Naive B cell (primary cell): Measurements from ENCODE around the gene DEPDC5. TPM values are rescaled to one million over a fixed set of nuclear protein-coding genes. Genes with fewer than 3 reads are reported as not detected.

Source experiments
- ATAC-seq, 2 donors: fragments of 150-1000 bp; cut with Tn5 transposase; 2 replicates each; pipeline ENCODE4 v1.10.0; 2021; ENCODE audit warnings: low read depth in 2 of 2, mild to moderate bottlenecking in 2 of 2, moderate library complexity in 2 of 2
- DNase-seq: peaks from one replicate; pipeline ENCODE4 v3.0.0; 2022
- H3K27ac Mint-ChIP-seq, 6 donors: one replicate each; pipeline ENCODE4 v1.8.0; 2020 to 2022; ENCODE audit warnings: mild to moderate bottlenecking in 6 of 6, mixed read lengths in 6 of 6, moderate library complexity in 5 of 6, inconsistent platforms in 2 of 6
- H3K27me3 Mint-ChIP-seq, 3 donors: one replicate each; pipeline ENCODE4 v1.8.0; 2021 to 2022; ENCODE audit warnings: mixed read lengths in 3 of 3, mild to moderate bottlenecking in 1 of 3
- H3K36me3 Mint-ChIP-seq, 2 donors: one replicate each; pipeline ENCODE4 v1.8.0; 2020 to 2022; ENCODE audit warnings: mixed read lengths in 2 of 2, inconsistent platforms in 1 of 2, mild to moderate bottlenecking in 1 of 2
- H3K4me1 Mint-ChIP-seq, 3 donors: one replicate each; pipeline ENCODE4 v1.8.0; 2020 to 2022; ENCODE audit warnings: mixed read lengths in 3 of 3, inconsistent platforms in 1 of 3, mild to moderate bottlenecking in 1 of 3, moderate library complexity in 1 of 3
- H3K4me3 Mint-ChIP-seq, 8 donors: one replicate each; pipeline ENCODE4 v1.8.0; 2020 to 2022; ENCODE audit warnings: mild to moderate bottlenecking in 8 of 8, mixed read lengths in 8 of 8, moderate library complexity in 8 of 8, inconsistent platforms in 2 of 8
- H3K9me3 Mint-ChIP-seq, 7 donors: one replicate each; pipeline ENCODE4 v1.8.0; 2020 to 2022; ENCODE audit warnings: mixed read lengths in 7 of 7, mild to moderate bottlenecking in 5 of 7, inconsistent platforms in 2 of 7, moderate library complexity in 1 of 7
- polyA plus RNA-seq, 6 donors: library from polyadenylated mRNA; unstranded; fragments of 300-500 nt; fragmentation: Illumina TruSeq; gene quantifications; one replicate each; pipeline ENCODE4 v1.2.3, GENCODE V29; 2021; ENCODE audit warnings: low read depth in 6 of 6

The DEPDC5 gene
- polyA plus RNA-seq, 6 donors from 2014 or later = 5.0 to 29.8 (median 10.0) TPM

DNA sequence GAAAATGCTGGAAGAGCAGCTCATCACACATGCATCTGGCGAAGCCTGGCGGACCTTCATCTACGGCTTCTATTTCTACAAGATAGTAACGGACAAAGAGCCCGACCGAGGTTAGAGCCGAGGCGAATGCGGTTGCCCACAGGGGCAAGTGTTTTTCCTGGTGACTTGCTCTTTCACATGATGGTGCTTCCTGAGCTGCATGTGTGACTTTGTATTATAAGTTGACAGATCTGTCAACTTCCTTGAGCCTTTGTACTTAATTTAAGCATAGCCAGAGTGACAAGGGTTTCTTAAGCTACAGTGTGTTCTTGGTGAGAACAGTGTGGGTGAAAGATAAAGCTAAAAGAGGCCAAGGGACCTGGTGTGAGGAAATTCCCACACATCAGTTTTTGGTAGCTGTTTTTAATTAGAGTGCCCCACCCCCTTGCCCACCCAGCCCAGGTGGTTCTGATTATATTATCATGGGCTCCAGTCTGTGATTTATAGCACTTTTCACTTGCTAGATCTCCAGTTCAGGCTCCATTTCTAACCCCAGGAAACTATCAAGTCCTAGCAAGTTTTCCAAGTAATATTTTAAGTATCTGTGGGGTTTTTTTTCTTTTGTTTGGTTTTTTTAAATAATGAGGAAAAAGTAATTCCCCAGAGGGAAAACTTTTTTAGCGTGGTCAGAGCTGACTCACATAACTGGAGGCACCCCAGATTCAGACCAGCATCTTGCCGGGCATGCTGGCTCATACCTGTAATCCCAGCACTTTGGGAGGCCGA is 122.5 kb downstream of the DEPDC5 start:
- Mint-ChIP-seq H3K27ac (peak overlapping the region in 1 of 6 donors; percentile 74), H3K36me3 (peaks cover 20 to 24% of the 10 kb centered on the region in 2 donors), H3K4me3 (no peak overlapping the region), H3K9me3 (no peaks in the 10 kb centered on the region), H3K27me3 (no peaks in the 10 kb centered on the region), H3K4me1 (peaks cover 2 to 3% (median 2%) of the 10 kb centered on the region in 3 donors)
- DNase-seq = no peak
- no peak for ATAC-seq

DNA sequence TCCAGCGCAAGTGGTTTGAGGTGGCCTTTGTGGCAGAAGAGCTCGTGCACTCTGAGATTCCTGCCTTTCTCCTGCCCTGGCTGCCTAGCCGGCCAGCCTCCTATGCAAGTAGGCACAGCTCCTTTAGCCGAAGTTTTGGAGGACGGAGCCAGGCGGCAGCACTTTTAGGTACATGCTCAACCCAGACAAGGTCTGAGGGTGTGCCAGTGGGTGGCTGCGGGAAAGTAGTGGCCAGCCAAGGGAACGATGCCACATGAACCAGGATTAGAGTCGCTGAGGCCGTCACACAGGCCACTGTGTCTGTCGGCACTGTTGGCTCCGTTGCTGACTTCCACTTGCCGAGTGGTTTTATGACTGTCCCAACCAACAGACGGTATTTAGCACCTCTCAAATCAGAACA is 125.8 kb downstream of the DEPDC5 start:
- Mint-ChIP-seq H3K27ac (no peak overlapping the region), H3K36me3 (peaks cover 16 to 17% of the 10 kb centered on the region in 2 donors), H3K4me1 (no peaks in the 10 kb centered on the region), H3K4me3 (peak overlapping the region in 1 of 8 donors; percentile 42), H3K27me3 (no peaks in the 10 kb centered on the region), H3K9me3 (no peaks in the 10 kb centered on the region)
- DNase-seq = no peak
- no peak for ATAC-seq

DNA sequence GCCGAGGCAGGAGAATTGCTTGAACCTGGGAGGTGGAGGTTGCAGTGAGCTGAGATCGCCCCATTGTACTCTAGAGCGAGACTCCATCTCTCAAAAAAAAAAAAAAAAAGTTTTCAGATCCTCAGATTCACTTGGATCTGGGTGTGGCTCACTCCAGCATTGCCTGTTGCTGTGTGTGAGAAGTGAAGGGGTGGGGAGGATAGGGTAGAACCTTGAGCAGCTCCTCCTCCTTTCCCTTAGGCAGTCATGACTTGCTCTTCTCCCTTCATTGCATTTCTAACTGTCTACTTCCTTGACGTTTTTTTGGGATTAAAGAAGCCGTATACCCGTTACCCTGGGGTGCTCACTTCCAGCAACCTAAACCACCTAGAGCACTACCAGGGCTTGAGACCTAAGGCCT is 127.4 kb downstream of the DEPDC5 start:
- no peak overlapping the region for H3K4me3 Mint-ChIP-seq
- peaks cover 19 to 21% of the 10 kb centered on the region in 2 donors for H3K36me3 Mint-ChIP-seq
- no peak overlapping the region for H3K27ac Mint-ChIP-seq
- H3K4me1 Mint-ChIP-seq = no peaks in the 10 kb centered on the region
- DNase-seq (no peak), ATAC-seq (no peak)
- H3K9me3 Mint-ChIP-seq = no peaks in the 10 kb centered on the region
- H3K27me3 Mint-ChIP-seq = no peaks in the 10 kb centered on the region

DNA sequence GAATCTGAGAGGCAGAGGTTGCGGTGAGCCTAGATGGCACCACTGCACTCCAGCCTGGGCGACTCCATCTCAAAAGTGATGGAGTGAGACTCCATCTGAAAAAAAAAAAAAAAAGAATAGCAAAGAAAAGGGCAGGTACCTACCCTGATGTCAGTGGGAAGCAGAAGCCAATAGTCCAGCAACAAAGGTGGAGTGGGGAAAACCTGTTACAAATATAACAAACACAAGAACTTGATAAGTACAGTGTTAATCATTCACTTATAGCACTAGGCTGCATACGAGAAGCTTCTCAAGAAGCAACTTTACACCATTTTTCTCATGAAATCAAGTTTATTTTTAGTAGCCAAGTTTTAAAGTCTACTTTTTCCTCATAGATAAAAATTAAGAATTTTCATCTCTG is 128.0 kb downstream of the DEPDC5 start:
- H3K4me1 Mint-ChIP-seq = no peaks in the 10 kb centered on the region
- no peaks in the 10 kb centered on the region for H3K27me3 Mint-ChIP-seq
- H3K4me3 Mint-ChIP-seq = no peak overlapping the region
- ATAC-seq = no peak
- peak overlapping the region in 1 of 6 donors; percentile 33 for H3K27ac Mint-ChIP-seq
- H3K9me3 Mint-ChIP-seq = no peaks in the 10 kb centered on the region
- no peak for DNase-seq
- peaks cover 19 to 21% of the 10 kb centered on the region in 2 donors for H3K36me3 Mint-ChIP-seq

DNA sequence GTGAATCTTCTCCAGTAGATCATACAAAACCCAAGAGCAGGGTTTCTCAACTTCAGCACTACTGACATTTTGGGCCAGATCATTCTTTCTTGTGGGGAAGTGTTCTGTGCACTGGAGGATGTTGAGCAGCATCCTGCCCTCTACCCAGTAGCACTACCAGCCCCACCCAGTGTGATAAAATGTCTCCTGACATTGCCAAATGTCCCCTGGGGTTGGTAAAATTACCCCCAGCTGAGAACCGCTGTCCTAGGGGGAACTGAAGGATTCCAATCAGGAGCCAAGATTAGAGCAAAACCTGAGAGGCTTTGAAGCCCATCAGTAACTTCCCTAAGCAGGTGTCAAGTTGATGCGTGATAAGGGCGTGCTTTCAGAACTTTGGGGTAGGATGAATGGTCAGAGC is 129.2 kb downstream of the DEPDC5 start:
- ATAC-seq (no peak), DNase-seq (no peak)
- no peak overlapping the region for H3K4me3 Mint-ChIP-seq
- H3K36me3 Mint-ChIP-seq = peaks cover 21 to 25% of the 10 kb centered on the region in 2 donors
- H3K4me1 Mint-ChIP-seq = no peaks in the 10 kb centered on the region
- H3K27ac Mint-ChIP-seq = peak overlapping the region in 1 of 6 donors; percentile 37
- H3K27me3 Mint-ChIP-seq = no peaks in the 10 kb centered on the region
- H3K9me3 Mint-ChIP-seq = no peaks in the 10 kb centered on the region

DNA sequence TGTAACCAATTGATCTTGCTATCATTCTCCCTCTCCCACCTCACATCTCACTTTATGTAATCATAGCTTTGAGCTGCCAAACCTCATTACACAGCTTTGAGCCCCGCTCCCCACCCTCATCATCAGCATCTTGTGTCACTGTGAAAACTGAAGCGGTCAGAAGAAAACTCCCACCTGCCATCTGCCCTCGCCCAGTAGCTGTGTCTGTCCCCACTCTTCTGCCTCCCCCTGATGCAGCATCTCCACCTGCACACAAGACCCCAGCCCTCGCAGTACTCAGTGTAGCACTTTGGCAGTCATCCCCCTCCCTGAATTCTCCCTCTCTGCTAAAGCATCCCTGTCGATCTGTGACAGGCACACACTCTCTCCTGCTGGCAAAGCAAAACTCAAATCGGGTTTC is 130.2 kb downstream of the DEPDC5 start:
- Mint-ChIP-seq H3K9me3 (no peaks in the 10 kb centered on the region), H3K4me1 (no peaks in the 10 kb centered on the region), H3K27ac (peak overlapping the region in 2 of 6 donors; percentile 21 to 71), H3K36me3 (peaks cover 24 to 27% of the 10 kb centered on the region in 2 donors), H3K27me3 (no peaks in the 10 kb centered on the region), H3K4me3 (no peak overlapping the region)
- ATAC-seq (no peak), DNase-seq (no peak)

DNA sequence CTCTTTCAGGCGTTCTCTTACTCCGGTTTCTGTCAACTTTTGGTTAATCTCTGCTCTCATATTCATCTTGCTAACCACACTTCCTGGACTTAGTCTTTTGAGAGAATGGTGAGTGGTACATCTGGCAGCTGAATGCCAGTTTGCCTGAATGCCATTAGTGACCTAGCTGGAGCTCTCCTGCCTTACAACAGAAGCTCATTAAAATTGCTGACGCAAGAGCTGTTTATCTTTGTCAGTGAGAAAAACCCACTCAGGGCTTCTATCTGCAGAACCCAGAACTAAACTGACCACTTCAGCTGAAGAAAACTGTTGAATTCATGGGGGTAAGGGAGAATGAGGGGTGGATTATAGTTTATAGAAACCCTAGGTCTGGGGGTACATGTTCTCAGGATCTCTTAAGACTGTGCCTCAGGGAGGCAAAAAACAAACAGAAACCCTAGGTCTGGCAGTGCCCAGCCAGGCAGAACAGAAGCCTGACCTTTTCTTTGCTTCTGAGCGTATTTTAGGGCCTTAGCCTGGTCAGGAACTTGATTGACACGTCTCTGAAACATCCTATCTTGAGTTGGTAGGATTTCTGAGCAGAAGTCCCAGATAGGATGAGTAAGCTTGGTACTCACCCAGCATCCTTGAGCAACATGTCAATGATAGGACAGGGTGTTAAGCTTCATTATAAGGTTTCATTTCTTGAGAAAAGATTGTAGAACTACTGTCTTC is 137.7 kb downstream of the DEPDC5 start:
- Mint-ChIP-seq H3K27me3 (no peaks in the 10 kb centered on the region), H3K4me1 (no peaks in the 10 kb centered on the region), H3K9me3 (no peaks in the 10 kb centered on the region), H3K4me3 (no peak overlapping the region), H3K27ac (peak overlapping the region in 1 of 6 donors; percentile 67), H3K36me3 (peaks cover 18 to 29% of the 10 kb centered on the region in 2 donors)
- ATAC-seq (no peak), DNase-seq (no peak)

DNA sequence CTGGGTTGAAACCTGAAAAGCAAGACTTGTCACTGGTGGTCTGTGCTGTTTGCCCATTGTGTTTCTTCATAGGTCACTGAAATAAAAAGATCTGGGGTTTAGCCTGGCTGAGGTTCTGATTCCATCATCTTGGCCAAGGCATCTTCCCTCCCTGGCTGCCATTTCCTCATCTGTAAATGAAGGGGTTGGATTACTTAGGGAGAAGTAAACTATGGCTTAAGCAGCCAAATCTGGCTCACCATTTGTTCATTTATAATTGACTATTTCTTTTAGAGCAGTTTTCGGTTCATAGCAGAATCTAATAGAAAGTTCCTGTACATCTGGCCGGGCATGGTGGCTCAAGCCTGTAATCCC is 138.2 kb downstream of the DEPDC5 start:
- peaks cover 18 to 29% of the 10 kb centered on the region in 2 donors for H3K36me3 Mint-ChIP-seq

DNA sequence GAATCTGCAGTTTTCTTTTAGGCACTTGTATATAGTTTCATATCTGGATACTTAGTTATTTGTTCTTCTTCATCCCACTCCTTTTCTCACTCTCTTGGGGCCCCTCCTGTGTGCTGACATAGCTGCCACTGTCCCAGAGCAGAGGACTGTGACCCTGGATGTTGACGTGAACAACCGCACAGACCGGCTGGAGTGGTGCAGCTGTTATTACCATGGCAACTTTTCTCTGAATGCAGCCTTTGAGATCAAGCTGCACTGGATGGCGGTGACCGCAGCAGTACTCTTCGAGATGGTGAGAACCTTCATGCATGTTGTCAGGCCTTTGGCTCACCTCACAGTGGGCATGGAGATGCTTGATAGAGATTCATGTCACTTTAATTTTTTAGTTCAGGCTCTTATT is 139.6 kb downstream of the DEPDC5 start:
- Mint-ChIP-seq H3K36me3 (peaks cover 18 to 23% of the 10 kb centered on the region in 2 donors), H3K27ac (no peak overlapping the region), H3K9me3 (no peaks in the 10 kb centered on the region), H3K4me1 (no peaks in the 10 kb centered on the region), H3K4me3 (no peak overlapping the region), H3K27me3 (no peaks in the 10 kb centered on the region)
- ATAC-seq = no peak
- DNase-seq = no peak

More for the DNA sequence above, 138.2 kb downstream of the DEPDC5 start:
- DNase-seq = no peak
- Mint-ChIP-seq H3K4me3 (no peak overlapping the region), H3K9me3 (no peaks in the 10 kb centered on the region), H3K27me3 (no peaks in the 10 kb centered on the region), H3K27ac (no peak overlapping the region), H3K4me1 (no peaks in the 10 kb centered on the region)
- ATAC-seq = no peak

DNA sequence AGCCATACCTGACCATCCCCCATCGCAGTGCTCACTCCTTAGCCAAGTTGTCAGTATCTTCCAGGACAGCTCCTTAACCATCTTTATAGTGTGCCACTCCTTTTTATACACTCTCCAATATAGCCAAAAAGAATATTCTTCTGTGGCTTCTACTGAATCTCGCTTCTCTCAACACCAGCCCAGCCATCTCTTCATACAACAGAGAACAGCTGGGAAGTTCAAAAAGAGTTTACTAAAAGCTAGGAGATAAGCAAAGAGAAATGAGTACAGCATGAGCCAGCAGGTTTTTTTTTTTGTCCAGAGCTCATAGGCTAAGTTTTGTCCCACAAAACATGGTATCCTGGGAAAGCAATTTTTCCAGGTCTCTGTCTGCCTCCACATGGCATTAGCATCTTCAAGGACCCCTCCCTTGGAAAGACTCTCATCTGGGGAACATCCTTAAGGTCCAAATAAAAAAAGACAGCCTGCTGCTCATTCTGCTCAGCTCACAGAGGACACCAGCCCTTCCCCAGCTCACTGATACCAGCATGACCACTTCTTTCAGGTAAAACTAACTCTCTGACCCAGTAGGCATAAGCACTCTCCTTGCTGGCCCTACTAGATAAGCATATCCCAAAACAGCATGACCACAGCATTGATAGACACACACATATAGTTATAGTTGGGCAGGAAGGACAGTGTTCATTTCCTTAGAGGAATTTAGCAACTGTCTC is 141.7 kb downstream of the DEPDC5 start:
- peak overlapping the region in 1 of 6 donors; percentile 79 for H3K27ac Mint-ChIP-seq
- no peaks in the 10 kb centered on the region for H3K9me3 Mint-ChIP-seq
- H3K4me3 Mint-ChIP-seq = no peak overlapping the region
- peaks cover 11 to 18% of the 10 kb centered on the region in 2 donors for H3K36me3 Mint-ChIP-seq
- no peaks in the 10 kb centered on the region for H3K27me3 Mint-ChIP-seq
- no peak for DNase-seq
- no peak for ATAC-seq
- no peaks in the 10 kb centered on the region for H3K4me1 Mint-ChIP-seq

DNA sequence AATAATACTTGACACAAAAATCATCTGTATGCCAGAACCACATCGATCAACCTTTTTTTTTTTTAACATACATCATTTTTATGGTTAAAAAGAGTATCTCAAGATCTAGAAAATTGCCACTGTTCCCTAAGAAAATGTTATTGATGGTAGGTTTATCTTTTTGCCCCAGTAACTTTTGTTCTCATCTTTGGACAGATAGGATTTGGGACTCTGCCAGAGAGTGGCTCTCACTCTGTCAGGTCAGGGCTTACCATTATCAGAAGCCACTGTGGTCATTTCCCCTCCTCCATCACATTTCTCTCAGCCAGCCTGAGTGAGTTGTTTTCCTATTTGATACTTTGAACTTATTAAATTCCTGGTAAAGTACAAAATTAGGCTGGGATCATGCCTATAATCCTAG is 142.7 kb downstream of the DEPDC5 start:
- Mint-ChIP-seq H3K9me3 (no peaks in the 10 kb centered on the region), H3K27ac (no peak overlapping the region), H3K4me1 (no peaks in the 10 kb centered on the region), H3K4me3 (no peak overlapping the region), H3K27me3 (no peaks in the 10 kb centered on the region), H3K36me3 (peaks cover 11 to 13% of the 10 kb centered on the region in 2 donors)
- no peak for DNase-seq
- no peak for ATAC-seq

DNA sequence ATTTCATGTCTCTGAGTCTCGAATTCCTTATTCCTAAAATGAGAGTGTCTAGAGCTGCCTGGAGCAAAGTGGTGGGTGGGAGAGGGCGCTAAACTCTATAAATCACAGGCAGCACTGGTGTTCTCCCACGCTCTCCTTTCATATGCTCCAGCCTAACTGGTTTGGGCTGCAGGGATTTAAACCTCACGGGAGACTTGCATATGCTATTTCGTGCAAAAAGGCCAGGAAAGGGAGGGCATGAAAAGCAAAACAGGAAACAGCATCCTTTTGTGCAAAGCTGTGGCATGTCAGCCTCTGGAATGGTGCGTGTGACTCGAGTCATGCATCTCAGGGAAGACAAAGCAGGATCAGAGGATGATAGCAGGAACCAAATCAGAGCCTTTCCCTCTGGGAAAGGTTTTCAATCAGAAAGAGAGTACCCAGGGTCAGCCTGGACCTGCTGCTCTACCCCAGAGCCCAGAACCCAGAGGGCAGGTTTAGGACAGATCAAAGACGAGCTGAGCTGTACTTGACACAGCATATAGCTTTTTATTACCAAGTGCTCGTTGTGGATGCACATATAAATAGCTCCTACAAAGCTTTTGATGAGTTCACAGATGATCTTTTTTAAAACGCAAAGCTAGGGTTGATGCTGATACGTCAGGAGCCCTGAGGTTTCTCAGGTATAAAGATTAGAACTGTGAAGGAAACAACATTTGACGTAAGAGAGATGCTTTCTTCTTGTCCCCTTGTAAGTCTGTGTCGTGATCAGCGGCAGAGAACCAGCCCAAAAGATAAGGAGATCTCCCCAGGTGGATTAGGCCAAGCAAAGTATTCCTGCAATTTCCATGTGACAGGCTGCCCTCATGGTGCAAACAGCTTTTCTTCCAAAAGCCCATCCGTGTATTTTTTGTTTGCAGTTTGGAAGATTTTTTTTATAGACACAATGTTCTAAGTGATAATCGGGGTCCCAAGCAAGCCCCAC is 144.3 kb downstream of the DEPDC5 start:
- Mint-ChIP-seq H3K27ac (no peak overlapping the region), H3K4me1 (no peaks in the 10 kb centered on the region), H3K27me3 (no peaks in the 10 kb centered on the region), H3K9me3 (no peaks in the 10 kb centered on the region), H3K36me3 (peaks cover 11 to 13% of the 10 kb centered on the region in 2 donors), H3K4me3 (peak overlapping the region in 1 of 8 donors; percentile 42)
- DNase-seq (no peak), ATAC-seq (no peak)

DNA sequence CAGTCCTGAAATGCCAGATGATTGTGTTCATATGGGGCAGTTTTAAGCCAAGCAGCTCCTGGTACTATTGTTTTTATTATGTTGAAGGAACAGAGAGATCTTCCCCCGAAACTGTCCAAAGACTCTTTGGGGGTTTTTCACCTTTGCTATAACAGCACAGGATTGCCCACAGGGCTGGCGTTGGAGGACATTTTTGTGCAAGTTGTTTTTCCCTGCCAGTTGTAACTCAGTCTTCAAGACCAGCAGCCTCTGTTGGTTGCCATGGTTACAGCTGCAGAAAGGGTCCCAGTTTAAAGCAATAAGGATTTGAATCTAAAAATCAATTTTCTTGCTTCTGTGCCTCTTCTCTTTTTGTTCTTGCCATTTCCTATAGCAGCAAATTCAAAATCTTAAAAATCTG is 145.1 kb downstream of the DEPDC5 start:
- Mint-ChIP-seq H3K4me3 (no peak overlapping the region), H3K9me3 (no peaks in the 10 kb centered on the region), H3K27ac (no peak overlapping the region), H3K27me3 (no peaks in the 10 kb centered on the region), H3K36me3 (peaks cover 13 to 16% of the 10 kb centered on the region in 2 donors), H3K4me1 (no peaks in the 10 kb centered on the region)
- ATAC-seq (no peak), DNase-seq (no peak)
